PC-9 (cell line): ENCODE results near the gene ZSCAN23.
"Not testable (repeated sequence)": the region's sequence is repeated elsewhere in the genome, so short reads cannot be mapped to it uniquely, and the experiment has no call there.

Source experiments
- CTCF ChIP-seq: fragments of 200-600 bp; sonication (generic); conservative IDR thresholded peaks from 2 replicates; pipeline ENCODE4 v1.6.1; 2017; ENCODE audit warnings: mixed run types, antibody characterized with exemption, mild to moderate bottlenecking, moderate library complexity
- EZH2 ChIP-seq: fragments of 200-600 bp; sonication (generic); IDR thresholded peaks from 2 replicates; pipeline ENCODE4 v1.8.0; 2017; ENCODE audit warnings: antibody characterized with exemption, low read depth

GRCh38 chr6:28444759-28445158 is 1.5 kb upstream of the ZSCAN23 start:
- not testable (repeated sequence) for TF ChIP-seq CTCF, EZH2
